Measurements from ENCODE around the gene PVALEF. TPM values are rescaled to one million over a fixed set of nuclear protein-coding genes. Genes with fewer than 3 reads are reported as not detected.

The PVALEF gene
- total RNA-seq, 1 donor from 2014 or later: not detected

- DNase-seq (ENCODE audit: low read depth, low spot score): no peak
Observed at GRCh38 chr17:81181811-81182185, 16.5 kb downstream of the PVALEF start.

- DNase-seq (ENCODE audit: low read depth, low spot score): no peak
Observed at GRCh38 chr17:81182596-81182995, 17.3 kb downstream of the PVALEF start.

DNA sequence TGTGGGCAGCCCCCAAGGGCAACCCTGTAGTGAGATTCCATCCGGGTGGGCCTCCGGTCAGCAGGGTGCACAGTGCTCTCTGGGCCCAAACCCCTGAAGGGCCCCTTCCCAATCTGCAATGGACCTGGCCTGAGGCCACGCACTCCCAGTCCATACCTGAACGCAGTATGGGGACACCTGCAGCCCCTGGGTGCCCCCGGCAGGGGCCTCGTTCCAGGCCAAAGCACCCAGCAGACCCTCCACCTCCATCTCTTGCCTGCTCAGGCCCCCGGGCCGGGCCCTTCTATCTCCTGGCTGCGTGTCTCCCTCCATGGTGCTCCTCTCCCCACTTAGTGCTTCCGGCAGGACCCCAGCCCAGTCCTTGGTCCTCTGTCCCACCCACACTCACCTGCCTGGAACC, 18.0 kb downstream of the PVALEF start:
- no peak for DNase-seq (ENCODE audit: low read depth, low spot score)

DNA sequence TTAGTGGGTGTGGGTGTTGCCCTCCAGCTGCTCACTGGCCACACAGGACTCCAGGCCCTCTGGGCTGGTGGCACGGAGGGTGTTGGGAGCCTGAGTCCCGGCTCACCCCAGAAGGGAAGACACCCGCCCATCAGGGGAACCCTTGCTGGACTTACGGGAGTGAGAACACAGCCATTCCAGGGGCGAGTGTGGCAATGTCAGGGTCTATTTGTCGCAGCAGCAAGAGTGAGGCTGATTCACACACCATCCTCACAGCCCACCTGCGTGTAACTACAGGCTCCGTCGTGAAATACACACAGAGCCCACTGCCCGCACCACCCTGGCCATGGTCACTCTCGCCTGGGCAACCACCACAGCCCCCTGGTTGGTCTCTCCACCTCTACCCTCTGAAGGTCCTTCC, 18.5 kb downstream of the PVALEF start:
- DNase-seq (ENCODE audit: low read depth, low spot score): no peak

DNA sequence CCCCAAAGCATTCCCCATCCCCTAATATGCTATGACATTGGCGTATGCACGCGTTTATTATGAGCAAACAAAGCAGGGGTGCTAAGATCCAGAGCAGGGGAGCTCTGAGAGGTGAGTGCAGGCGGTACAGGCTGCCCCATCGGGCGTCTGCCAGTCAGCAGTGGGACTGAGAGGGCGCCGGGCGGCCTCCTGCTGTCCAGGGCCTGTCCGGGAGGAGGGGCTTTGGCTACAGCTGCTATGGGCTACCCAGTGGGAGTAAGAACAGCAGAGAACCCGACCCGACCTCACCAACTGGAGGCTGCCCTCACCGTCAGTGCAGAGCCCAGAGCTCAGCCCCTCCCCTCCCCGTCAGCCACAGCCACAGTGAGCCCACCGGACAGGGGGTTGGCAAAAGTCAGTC, 19.2 kb downstream of the PVALEF start:
- no peak for DNase-seq (ENCODE audit: low read depth, low spot score)

DNA sequence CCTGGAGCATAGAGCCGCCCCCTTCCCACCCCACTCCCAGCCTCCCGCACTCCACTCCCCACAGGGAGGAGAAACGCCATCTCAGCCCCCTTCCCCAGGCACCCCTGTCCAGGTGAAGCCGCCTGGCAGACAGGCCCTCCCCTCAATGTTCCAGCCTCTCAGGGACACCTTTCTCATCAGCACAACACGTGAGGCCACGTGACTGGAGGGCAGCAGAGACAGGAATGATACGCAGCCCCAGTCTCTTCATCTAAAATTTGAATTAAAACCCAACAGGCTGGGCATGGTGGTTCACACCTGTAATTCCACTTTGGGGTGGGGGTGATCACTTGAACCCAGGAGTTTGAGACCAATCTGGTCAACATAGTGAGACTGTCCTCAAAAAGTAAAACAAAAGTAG, 20.9 kb downstream of the PVALEF start:
- DNase-seq (ENCODE audit: low read depth, low spot score): no peak

- DNase-seq (ENCODE audit: low read depth, low spot score): no peak
Observed at GRCh38 chr17:81187120-81187519, 21.8 kb downstream of the PVALEF start.

DNA sequence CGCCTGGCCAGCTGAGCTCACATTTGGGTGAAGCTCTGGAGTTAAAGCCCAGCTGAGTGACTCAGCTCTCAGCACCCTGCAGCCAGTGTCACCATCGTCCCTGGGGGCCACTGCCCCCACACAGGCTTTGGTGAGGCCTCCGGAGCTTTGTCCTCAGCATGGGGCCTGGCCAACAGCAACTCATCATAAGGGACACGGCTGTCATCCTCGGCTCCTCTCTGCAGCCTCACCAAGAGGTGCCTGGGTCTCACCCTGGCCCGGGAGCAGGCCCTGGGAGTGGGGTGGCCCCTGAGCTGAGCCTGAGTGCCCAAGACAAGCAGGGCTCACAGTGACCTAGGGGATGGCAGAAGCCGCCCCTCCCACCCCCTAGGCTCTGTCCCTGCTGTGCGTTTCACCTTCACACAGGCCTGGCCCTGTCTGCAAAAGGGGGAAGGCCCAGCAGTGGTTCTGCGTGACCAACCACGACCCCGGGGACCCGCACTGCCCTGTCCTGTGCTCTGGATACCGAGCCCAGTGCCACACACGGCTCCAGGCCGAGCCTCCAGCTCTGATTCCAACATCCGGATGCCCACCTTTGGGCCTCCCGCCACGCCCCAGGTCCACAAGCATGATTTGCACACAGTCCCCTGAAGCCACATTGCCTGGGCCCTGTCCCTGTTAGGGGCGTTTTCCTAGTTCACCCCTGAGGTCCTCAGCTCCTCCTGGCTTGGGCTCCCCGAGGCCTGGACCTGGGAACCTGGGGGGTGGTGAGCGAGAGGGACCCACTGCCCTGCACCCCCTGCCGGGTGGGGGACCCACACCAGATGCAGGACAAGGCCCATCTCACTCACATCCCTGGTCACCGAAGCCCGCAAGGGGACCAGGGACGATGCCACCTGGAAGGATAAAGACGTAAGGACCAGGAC, 22.5 kb downstream of the PVALEF start:
- DNase-seq (ENCODE audit: low read depth, low spot score): no peak

DNA sequence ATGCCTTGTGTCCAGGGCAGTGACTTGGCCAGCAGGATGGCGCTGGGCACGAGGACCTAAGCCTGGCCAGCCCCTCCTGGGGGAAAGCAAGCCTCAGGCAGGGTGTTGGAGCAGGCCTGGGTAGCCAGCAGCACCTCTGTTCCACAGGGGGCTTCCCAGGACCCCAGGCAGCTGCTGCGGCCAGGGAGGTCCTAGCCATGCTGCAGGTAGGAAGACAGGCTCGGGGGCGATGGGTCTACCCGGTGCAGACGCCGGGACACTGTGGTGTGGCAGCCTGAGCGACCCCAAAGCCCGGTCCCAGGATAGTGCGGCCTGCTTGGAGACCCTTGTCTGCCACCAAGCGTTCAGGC, 23.2 kb downstream of the PVALEF start:
- DNase-seq (ENCODE audit: low read depth, low spot score): no peak

- no peak for DNase-seq (ENCODE audit: low read depth, low spot score)
Observed at GRCh38 chr17:81189016-81189415, 23.7 kb downstream of the PVALEF start.

DNA sequence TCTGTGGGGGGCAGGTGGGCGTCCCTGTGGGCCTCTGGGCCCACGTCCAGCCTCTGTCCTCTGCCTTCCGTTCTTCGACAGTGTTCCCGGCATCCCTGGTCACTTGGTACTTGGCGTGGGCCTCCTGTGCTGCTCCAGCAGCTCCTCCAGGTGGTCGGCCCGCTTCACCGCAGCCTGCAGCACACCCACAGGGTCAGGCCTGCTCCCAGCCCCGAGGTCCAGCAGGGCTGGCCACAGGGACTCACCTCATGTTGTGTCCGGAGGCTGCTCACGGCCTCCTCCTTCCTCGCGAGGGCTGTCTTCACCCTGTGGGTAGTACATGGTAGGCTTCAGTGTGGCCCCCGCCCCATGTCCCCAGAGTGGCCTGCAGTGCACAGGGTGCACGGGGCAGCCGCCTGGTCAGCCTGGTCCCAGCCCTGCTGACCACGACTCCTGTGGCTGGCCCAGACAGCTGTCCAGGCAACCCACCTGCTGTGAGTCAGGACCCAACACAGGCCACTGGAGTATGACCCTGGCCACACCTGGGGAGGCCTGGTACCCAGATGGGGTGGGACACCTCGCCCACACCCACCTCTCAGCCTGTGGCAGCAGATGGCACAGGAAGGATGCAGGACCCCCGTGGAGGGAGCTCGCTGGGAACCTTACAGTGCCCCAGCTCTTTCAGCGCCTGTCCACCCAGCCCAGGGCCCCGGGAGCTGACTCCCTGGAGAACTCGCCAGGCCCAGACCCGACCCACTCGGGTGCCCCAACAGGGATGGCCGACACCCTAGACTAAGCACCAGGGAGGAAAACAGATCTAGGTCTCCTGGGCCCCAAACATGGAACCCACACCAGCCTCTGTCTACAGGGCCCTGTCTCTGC, 24.6 kb downstream of the PVALEF start:
- no peak for DNase-seq (ENCODE audit: low read depth, low spot score)

DNA sequence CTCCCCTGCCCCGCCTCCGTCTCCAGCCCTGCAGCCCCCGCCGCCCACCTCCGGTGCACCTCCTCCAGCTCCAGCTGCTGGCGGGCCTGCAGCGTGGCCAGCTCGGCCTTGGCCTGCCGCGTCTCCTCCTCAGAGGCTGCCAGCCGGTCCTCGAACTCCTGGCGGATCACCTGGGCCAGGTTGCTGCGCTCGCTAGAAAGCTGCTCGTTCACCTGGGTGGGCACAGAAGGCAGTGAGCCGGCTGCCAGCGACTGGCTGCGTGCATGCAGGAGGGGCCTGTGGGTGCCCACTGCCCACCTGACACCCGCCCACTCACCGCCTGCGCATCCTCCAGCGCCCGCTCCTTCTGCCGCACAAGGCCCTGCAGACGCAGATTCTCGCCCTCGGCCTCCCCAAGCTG, 25.3 kb downstream of the PVALEF start:
- DNase-seq (ENCODE audit: low read depth, low spot score): no peak

DNA sequence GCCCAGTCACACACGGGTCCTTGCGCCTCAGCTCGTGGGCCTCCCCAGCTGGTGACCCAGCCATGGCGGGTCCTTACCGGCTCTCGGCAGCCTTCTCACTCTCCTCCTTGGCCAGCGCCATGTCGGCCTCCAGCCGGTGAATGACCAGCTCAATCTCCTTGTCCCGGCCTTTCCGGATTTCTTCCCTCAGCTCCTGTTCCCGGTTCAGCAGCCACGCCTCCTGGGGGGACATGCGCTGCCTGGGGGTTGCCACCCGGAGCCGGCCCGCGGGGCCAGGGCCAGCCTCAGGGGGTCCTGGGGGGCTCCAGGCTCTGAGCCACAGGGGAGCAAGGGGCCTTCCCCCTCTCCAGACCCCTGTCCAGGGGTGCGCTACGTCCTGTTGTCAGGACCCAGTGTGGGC, 25.8 kb downstream of the PVALEF start:
- no peak for DNase-seq (ENCODE audit: low read depth, low spot score)

- DNase-seq (ENCODE audit: low read depth, low spot score): no peak
Observed at GRCh38 chr17:81191646-81192045, 26.3 kb downstream of the PVALEF start.

DNA sequence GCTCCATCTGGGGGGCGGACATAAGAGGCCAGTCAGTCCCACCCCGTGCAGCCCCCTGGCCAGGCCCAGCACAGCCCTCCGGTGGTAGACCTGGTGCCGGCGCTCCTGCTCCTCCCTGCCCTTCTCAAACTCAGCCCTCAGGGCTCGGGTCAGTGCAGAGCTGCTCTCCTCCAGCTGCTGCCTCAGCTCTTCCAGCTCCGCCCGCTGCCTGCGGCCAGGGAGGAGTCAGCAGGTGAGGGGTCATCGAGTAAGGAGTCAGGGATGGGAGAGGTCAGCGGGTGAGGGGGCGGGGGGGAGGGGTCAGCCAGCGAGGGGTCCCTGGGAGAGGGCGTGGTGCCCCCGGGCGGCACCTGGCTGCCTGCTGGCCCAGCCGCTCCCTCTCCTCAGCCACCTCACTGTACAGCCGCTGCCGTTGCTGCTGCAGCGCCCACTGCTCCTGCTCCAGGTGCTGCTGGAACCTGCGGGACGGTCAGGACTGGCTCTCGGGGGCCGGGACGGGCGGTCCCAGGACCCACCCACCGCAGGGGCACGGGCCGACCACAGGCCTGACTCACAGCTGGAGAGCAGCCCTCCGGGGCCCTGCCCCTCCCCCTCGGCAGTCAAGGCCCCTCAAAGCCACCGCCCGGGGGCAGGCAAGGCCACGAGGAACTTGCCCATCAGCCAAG, 27.2 kb downstream of the PVALEF start:
- no peak for DNase-seq (ENCODE audit: low read depth, low spot score)

GRCh38 chr17:81193051-81193410, 27.7 kb downstream of the PVALEF start:
- DNase-seq (ENCODE audit: low read depth, low spot score): no peak

DNA sequence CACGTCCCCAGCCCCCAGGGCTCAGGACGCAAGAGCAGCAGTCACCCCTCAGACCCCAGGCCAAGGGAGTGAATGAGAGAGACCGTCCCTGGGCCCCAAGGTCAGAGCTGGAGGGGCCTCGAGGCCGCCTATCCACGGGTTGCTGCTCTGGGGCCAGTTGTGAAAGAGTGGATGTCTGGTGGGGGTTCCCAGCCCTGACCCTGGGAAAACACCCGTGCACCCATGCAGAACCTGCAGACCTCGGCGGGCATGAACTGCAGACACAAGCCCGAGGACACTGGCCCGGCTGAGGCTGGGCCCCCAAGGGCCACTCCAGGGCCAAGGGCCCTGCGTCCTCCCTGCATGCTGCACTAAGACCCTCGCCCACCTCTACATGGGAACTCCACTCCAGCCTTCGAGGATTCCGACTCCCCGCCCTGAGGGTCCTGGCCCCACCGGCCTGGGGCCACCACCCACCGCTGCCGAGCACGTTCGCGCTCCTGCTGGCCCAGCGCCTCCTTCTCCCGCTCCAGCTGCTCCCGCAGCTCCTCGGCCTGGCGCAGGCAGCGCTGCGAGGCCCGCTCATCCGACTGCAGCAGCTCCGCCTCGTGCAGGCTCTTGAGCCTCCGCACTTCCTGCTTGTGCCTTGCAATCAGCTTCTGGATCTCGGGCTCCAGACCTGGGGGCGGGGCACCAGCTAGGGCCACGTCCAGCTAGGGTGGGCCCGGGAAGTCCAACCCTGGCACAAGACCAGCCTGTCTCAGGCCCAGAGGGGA, 28.3 kb downstream of the PVALEF start:
- no peak for DNase-seq (ENCODE audit: low read depth, low spot score)

- no peak for DNase-seq (ENCODE audit: low read depth, low spot score)
Observed at GRCh38 chr17:81194225-81194760, 29.0 kb downstream of the PVALEF start.

DNA sequence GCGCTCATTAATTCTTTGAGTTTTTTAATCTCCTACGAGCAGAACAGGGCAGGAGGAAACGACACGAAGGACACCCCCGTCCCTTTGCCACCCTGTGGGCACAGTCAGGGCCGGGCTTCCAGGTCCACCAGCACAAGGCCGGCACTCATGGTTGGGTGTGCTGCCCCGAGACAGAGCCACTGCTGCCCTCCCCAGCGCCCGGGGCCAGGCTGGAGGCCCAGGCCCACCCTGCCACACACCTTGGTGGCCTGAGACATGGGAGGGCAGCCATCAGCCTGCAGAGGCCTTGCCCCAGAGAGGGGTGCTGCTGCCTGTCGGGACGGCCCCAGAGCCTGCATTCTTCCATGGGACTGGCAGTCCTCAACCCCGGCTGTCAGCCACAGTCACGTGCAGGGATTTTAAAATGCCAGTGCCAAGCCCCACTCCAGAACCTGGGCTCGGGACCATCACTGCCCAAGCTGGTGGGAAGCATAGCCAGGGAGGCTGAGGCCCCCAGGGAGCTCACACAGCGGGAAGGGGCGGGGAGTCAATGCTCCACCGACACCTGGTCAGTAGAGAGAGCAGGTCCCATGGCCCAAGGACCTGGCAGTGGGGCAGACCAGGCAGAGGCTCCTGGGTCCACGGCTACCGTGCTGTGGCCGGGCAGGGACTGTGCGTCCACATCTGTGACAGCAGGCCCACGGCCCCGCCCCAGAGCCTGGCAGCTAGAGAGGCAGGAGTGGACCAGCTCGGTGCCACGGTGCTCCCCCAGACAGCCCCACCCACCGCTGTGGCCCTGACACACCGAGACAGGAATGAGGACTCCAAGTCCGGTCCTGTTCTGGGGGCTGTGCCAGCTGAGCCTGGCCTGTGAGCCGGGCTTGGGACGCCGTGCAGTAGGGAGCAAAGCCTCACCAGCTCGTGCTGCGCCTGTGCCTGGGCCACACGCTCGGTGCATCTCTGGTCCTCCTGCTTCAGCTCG, 29.9 kb downstream of the PVALEF start:
- DNase-seq (ENCODE audit: low read depth, low spot score): no peak

DNA sequence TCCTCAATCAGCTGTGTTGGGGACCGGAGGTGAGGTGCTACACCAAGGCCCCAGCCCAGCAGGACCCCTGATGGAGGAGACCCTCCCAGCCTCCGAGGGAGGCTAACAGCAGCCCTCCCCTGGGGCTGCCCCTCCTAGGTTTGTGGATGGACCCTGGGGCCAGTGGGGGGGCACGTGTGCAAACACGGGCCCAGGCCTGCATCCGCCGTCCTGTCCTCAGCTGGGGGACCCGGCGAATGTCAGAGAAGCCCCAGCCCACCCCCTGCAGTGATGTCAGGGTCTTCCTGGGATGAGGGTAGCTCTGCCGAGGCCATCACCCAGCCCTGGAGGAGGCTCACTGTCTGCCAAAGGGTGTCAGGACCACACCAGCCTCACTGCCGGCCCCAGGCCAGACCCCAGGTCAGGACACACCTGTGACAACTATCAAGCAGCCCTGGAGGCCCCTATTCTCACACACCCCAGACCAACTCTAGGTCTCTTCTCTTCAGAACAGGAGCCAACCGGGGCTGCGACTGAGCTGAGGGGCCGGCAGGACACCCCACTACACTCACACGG, 30.7 kb downstream of the PVALEF start:
- DNase-seq (ENCODE audit: low read depth, low spot score): no peak
